Measurements from ENCODE around the gene TTF1.

DNA sequence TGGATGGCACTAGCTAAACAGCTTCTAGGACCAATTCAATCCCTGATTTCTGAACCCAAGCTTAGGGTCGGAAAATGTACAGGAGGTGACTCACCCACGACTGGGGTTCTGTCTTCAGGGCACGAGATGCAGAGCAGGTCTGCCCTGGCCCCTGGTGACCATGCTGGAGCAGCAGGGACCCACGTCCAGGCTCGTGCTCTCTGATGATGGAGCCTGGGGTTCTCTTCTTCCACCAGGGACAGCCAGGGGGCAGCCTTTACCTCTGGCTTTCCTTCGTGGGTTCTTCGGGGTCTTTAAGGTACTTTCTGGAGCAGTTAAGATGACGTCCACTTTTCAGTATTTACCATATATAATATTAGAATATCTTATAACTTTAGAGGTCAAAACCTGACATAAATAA lies 5.4 kb upstream of the TTF1 start:
- TF ChIP-seq, protein P1, sequence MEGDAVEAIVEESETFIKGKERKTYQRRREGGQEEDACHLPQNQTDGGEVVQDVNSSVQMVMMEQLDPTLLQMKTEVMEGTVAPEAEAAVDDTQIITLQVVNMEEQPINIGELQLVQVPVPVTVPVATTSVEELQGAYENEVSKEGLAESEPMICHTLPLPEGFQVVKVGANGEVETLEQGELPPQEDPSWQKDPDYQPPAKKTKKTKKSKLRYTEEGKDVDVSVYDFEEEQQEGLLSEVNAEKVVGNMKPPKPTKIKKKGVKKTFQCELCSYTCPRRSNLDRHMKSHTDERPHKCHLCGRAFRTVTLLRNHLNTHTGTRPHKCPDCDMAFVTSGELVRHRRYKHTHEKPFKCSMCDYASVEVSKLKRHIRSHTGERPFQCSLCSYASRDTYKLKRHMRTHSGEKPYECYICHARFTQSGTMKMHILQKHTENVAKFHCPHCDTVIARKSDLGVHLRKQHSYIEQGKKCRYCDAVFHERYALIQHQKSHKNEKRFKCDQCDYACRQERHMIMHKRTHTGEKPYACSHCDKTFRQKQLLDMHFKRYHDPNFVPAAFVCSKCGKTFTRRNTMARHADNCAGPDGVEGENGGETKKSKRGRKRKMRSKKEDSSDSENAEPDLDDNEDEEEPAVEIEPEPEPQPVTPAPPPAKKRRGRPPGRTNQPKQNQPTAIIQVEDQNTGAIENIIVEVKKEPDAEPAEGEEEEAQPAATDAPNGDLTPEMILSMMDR (IDR thresholded peaks at IDR 0.05), result peak in 1 of 3 donors; percentile 22
- TF ChIP-seq POLR2A (IDR thresholded peaks at IDR 0.05), result no peak
